Peyer's patch (tissue), 4 donors: ENCODE results near the gene IFT81. TPM values are rescaled to one million over a fixed set of nuclear protein-coding genes. Genes with fewer than 3 reads are reported as not detected.

Experiments used
- DNase-seq, 3 donors: peaks; one replicate each; pipeline ENCODE4 v3.0.0-alpha.2; 2017 to 2019
- H3K27ac ChIP-seq, 4 donors: fragments of 200-600 bp; sonication (generic); one replicate each; pipeline ENCODE4 v1.5.1; 2016 to 2019
- H3K27me3 ChIP-seq, 2 donors: fragments of 200-600 bp; sonication (generic); one replicate each; pipeline ENCODE4 v1.5.1; 2019
- H3K36me3 ChIP-seq, 3 donors: fragments of 200-600 bp; sonication (generic); one replicate each; pipeline ENCODE4 v1.5.1; 2016 to 2019
- H3K4me1 ChIP-seq, 4 donors: fragments of 200-600 bp; sonication (generic); one replicate each; pipeline ENCODE4 v1.5.1; 2016 to 2019
- H3K4me3 ChIP-seq, 4 donors: fragments of 200-600 bp; sonication (generic); 1 replicate in 3 of 4; 2 replicates in 1 of 4; pipeline ENCODE4 v1.5.1; 2016 to 2019; ENCODE audit warnings: mild to moderate bottlenecking in 1 of 4
- H3K9me3 ChIP-seq, 4 donors: fragments of 200-600 bp; sonication (generic); one replicate each; pipeline ENCODE4 v1.5.1; 2016 to 2019; ENCODE audit warnings: mild to moderate bottlenecking in 1 of 4
- POLR2A ChIP-seq, 2 donors: fragments of 450-650 bp; IDR thresholded peaks; one replicate each; pipeline ENCODE4 v1.5.1; 2017; ENCODE audit warnings: antibody characterized with exemption in 2 of 2, mild to moderate bottlenecking in 2 of 2, moderate library complexity in 2 of 2
- total RNA-seq, 4 donors: library from RNA; depleted of rRNA; stranded (reverse); fragments of >200 nt; gene quantifications; one replicate each; pipeline ENCODE4 v1.1.0, GENCODE V29; 2016
- TF ChIP-seq, protein P1 (sequence below), 6 experiments: fragments of 450-650 bp in 4 of 6; fragments of 200-600 bp in 2 of 6; sonication (generic) in 1 of 6; IDR thresholded peaks; one replicate each; pipeline ENCODE4 v1.5.1; 2017 to 2019; ENCODE audit warnings: antibody characterized with exemption in 6 of 6, mild to moderate bottlenecking in 3 of 6, moderate library complexity in 1 of 6

IFT81 gene
- total RNA-seq, 4 donors from 2014 or later, result 2.5 to 20.6 (median 7.5) TPM

DNA sequence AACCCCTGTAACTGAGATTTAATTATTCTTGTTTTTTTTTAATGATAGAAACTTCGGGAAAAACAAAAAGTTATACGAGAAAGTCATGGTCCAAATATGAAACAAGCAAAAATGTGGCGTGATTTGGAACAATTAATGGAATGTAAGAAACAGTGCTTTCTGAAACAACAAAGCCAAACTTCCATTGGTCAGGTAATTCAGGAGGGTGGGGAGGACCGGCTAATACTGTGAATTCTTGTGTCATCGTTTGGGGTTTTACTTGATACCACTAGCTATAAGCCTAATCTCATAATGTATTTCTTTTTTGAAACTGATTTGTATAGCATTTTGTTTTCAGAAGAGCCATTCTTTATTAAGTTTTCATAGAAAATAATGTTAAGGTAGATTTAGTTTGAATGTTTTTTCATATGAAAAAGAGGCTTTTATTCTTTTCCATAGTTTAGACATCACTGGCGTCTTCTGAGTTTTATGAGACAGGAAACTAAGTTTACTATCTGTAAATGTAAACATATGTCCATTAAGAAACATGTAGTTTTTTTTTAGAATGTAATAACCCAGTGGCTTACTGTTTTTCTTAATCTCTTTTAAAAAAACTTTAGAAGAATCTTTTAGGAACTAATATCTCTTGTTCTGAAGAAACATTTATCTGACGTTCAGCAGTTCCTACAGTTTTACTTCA is 94.0 kb downstream of the IFT81 start:
- TF ChIP-seq, protein P1, sequence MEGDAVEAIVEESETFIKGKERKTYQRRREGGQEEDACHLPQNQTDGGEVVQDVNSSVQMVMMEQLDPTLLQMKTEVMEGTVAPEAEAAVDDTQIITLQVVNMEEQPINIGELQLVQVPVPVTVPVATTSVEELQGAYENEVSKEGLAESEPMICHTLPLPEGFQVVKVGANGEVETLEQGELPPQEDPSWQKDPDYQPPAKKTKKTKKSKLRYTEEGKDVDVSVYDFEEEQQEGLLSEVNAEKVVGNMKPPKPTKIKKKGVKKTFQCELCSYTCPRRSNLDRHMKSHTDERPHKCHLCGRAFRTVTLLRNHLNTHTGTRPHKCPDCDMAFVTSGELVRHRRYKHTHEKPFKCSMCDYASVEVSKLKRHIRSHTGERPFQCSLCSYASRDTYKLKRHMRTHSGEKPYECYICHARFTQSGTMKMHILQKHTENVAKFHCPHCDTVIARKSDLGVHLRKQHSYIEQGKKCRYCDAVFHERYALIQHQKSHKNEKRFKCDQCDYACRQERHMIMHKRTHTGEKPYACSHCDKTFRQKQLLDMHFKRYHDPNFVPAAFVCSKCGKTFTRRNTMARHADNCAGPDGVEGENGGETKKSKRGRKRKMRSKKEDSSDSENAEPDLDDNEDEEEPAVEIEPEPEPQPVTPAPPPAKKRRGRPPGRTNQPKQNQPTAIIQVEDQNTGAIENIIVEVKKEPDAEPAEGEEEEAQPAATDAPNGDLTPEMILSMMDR (IDR thresholded peaks at IDR 0.05), result no peak
- TF ChIP-seq POLR2A (IDR thresholded peaks at IDR 0.05), result no peak
- Histone ChIP-seq H3K9me3 (no peaks in the 10 kb centered on the region), H3K27me3 (no peaks in the 10 kb centered on the region), H3K4me3 (no peak overlapping the region), H3K4me1 (no peaks in the 10 kb centered on the region), H3K36me3 (no peaks in the 10 kb centered on the region), H3K27ac (no peak overlapping the region)
- no peak for DNase-seq

DNA sequence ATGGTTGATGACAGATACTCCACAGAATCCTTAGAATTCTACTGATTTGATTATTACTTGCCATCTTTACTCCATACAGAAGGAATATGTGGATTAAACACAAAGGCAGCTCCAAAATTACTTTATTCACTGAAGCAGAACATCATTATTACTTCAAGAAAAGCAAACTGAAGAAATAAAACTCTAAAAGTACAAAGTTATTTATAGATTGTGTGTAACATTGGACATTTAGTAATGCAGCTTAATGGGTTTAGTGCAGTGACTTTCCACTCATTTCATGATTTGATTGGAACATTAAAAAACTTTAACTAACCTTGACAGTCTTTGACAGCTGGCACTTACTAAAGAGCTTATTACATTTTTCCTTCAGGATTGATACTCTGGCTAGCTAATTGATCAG is 97.9 kb downstream of the IFT81 start:
- Histone ChIP-seq H3K36me3 (no peaks in the 10 kb centered on the region), H3K9me3 (no peaks in the 10 kb centered on the region), H3K4me3 (no peak overlapping the region), H3K27me3 (no peaks in the 10 kb centered on the region), H3K27ac (no peak overlapping the region), H3K4me1 (peaks cover 0 to 3% (median 0%) of the 10 kb centered on the region in 4 donors)
- TF ChIP-seq, protein P1 (IDR thresholded peaks at IDR 0.05), result no peak
- no peak for TF ChIP-seq POLR2A (IDR thresholded peaks at IDR 0.05)
- no peak for DNase-seq

DNA sequence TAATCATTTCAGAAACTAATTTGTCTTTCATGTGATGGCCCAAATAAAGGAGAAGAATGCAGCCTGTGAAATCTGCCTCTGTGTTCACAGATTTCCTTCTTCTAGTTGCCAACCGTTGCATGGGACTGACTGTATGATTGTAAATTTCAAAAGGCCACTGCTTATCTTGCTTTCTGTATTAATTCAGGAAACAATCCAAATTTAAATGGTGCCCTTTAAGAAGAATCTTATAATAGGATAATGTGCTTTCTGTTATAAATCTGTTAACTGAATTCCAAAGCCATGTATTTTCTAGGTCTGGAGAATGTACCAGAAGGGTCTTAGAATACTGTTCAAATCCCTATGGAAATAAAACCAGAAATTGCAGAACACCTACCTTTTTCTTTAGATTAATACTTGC is 98.3 kb downstream of the IFT81 start:
- Histone ChIP-seq H3K27me3 (no peaks in the 10 kb centered on the region), H3K9me3 (no peaks in the 10 kb centered on the region), H3K27ac (no peak overlapping the region), H3K36me3 (no peaks in the 10 kb centered on the region), H3K4me1 (peaks cover 0 to 3% (median 0%) of the 10 kb centered on the region in 4 donors), H3K4me3 (no peak overlapping the region)
- TF ChIP-seq POLR2A (IDR thresholded peaks at IDR 0.05), result no peak
- TF ChIP-seq, protein P1 (IDR thresholded peaks at IDR 0.05), result no peak
- DNase-seq, result no peak

DNA sequence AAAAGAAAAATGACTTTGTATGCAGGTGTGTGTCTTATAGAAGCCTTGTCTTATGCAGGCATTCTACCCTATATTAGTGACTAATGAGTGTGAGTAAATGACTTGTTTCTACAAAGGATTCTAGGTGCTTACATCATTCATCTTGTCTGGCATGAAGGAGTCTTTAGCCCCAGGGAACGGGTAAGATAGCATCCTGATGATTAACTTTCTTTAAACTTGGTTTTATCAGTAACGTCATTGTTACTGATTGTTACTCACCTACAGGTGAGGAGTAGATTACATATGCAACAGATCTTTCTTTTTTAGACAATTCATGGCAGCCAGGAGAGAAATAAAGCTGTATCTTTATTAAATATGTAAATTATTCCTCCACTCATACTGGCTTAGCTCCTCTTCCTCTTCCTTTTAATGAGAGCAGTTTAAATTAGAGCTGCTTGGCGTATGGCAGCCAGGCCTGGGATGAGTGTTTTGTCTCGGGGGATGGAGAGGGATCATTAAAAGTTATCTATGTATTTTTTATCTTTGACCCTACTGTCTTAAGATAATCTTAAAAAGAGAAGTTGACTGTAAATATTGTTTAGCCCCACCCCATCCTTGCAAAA is 99.7 kb downstream of the IFT81 start:
- H3K36me3 ChIP-seq, result no peaks in the 10 kb centered on the region
- peak overlapping the region in 1 of 4 donors; percentile 31 for H3K4me3 ChIP-seq
- no peak for TF ChIP-seq POLR2A (IDR thresholded peaks at IDR 0.05)
- TF ChIP-seq, protein P1 (IDR thresholded peaks at IDR 0.05), result no peak
- H3K27ac ChIP-seq, result peak overlapping the region in 2 of 4 donors; percentile 48 to 50
- peaks cover 0 to 3% (median 0%) of the 10 kb centered on the region in 4 donors for H3K4me1 ChIP-seq
- no peak for DNase-seq
- H3K27me3 ChIP-seq, result no peaks in the 10 kb centered on the region
- H3K9me3 ChIP-seq, result no peaks in the 10 kb centered on the region

DNA sequence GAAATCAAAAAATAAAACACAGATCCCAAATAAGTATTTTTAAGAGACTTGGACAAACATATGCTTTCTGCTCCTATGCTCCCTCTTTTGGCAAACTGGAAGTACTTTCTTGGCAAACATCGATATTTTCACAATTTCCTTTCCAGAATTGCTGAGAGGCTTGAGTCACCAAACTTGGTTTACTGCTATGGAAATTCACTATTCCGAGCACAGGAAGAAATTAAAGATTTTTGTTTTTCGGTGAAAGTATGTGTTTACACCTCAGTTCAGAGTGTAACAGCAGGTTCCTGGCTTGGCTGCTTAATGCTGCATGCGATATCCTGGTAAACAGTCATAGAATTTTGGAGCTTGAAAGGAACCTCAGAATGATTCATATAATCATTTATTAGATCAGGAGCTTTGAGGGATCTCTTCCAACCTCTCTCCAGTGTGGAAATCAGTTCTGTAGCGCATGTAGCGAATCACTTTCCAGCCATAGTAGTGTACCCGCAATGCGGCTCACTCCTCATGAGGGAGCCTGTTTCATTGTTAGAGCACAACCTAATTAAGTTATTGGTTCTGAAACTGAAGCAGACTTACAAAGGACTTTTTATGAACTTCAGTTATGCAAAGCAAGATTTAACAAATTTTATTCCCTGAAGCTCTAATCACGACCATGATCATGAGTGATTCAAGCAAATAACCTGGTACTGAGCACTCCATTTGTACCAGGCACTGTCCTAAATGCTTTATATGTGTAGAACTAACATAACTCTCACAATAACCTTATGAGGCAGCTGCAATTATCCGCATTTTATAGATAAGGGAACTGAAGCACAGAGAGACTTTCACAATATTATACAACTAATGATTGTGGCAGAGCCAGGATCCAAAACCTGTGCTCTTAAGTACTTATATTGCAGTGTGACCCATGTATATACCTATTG is 100.5 kb downstream of the IFT81 start:
- DNase-seq, result no peak
- H3K9me3 ChIP-seq, result no peaks in the 10 kb centered on the region
- no peaks in the 10 kb centered on the region for H3K36me3 ChIP-seq
- H3K27me3 ChIP-seq, result no peaks in the 10 kb centered on the region
- peaks cover 0 to 3% (median 0%) of the 10 kb centered on the region in 4 donors for H3K4me1 ChIP-seq
- TF ChIP-seq POLR2A (IDR thresholded peaks at IDR 0.05), result no peak
- TF ChIP-seq, protein P1 (IDR thresholded peaks at IDR 0.05), result peak in 5 of 6 experiments; percentile 32 to 68 (median 61)
- peak overlapping the region in 2 of 4 donors; percentile 48 to 50 for H3K27ac ChIP-seq
- peak overlapping the region in 2 of 4 donors; percentile 30 to 31 for H3K4me3 ChIP-seq
